ENCODE measurements around the gene IGFBP6.
"Not testable (repeated sequence)": the region's sequence is repeated elsewhere in the genome, so short reads cannot be mapped to it uniquely, and the experiment has no call there.

The IGFBP6 gene

DNA sequence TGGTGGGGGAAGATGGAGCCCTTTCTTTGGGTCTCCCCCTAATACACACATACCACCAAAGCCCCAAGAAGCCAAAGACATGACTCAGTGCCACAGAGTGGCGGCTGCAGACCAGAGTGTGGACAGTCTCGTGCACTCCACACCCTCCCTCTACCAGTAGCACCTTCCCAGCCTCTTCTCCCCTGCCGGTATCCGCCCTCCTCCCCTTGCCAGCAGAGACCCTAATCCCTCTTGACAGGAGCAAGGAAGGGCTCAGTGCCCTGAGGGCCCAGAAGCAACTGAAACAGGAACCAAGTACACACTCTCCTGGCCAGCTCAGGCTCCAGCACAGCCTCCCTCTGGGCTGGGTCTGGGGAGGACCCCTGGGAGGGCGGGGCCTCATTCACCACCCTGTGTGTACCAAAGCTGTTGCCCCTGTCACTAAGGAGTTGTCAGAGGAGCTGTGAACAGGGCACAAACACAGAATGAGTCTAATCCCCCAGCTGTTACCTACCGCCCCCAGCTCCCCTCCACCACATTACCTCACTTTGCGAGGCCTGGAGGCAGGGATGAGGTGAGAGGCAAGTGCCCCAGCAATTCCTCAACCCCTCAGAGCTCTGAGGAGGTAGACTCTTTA, 26.5 kb upstream of the IGFBP6 start:
- DNase-seq (ENCODE audit: low read depth in 3 of 3) = no peak

DNA sequence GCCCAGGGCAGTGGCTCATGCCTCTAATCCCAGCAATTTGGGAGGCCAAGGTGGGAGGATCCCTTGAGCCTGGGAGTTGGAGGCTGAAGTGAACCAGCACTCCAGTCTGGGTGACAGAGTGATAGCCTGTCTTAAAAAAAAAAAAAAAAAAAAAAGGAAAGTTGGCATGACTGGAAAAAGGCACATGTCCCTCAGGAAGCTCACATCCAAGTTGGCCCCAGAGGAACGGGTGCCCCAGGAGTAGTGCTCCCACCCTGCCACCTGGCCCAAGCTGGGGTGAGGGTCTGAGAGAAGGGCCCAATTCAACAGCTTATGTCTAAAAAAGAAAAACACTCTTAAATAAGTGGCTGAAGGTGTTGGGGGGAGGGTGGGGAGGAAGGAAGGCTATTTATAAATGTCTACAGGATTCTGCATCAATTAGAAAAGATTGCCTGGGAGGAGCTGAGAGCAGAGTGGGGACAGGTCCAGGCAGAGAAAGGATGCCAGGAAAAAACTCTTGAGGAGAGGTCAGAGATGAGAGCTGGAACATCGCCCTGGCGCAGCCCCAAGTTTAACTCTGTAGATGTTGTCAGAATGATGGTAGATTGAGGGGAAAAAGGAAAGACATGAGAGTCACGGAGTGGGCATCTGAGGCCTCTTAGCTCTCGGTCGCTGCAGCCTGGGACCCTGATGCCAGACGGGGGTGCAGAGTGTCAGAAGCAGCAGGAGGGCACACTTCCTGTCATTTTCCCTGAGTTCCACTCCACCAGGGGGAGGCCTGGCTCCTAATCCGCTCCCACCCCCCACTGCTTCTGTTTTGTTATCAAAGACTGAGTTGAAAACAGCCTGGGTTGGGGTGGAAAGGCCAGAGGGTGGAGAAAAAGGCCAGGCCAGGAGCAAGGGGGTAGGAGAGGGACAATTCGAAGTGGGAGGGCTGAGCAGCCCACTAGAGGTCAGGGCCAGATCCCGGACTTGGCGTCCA, 25.6 kb upstream of the IGFBP6 start:
- no peak for DNase-seq (ENCODE audit: low read depth in 3 of 3)

DNA sequence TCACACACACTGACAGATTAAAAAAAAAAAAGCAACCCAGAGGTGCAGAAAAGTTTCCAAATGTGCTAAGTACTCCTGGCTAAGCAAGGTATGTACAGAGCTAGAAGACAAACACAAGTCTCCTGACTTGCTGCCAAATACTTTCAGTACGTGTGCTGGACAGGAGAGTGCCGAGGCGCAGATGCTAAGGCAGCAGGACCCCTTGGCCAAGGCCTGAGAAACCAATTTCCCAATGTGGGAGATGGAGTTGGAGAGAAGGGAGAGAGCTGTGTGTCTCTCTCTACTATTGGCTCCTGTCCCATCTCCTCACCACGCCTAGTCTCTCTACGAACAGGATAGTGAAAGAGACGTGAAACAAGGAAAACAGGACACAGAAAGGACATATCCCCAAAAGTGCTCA, 23.6 kb upstream of the IGFBP6 start:
- DNase-seq (ENCODE audit: low read depth in 3 of 3) = no peak

DNA sequence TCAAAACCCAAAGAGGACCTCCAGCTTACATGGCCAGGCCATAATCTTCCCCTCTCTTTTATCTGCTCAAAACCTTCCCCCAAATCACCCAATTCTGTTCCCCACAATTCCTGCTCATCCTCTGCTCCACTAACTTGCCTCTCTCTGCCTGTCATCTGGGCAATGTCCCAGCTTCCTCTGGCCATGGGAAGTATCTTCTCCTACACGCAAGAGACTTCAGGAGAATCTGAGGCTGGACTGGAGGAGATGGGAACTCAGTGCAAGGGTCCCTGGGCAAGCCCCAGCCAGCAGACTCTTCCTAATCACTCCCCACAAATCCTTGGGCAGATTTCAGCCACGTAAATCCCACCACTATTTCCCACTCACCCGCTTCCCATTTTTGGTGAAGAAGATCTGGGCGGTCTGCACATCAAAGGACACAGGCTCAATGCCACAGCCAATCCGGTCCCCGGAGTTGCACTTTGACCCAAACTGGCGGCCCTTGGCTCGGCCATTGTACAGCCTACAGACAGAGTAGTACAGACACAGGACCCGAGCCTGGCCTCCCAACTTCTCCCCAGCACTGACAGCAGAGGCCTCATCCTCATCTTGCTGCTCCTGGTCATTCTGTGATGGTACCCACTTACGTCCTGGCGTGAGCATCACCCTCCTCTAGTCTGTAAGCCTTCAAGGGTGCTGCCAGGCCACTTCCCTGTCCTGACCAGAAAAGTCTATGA, 23.0 kb upstream of the IGFBP6 start:
- DNase-seq (ENCODE audit: low read depth in 3 of 3) = no peak

DNA sequence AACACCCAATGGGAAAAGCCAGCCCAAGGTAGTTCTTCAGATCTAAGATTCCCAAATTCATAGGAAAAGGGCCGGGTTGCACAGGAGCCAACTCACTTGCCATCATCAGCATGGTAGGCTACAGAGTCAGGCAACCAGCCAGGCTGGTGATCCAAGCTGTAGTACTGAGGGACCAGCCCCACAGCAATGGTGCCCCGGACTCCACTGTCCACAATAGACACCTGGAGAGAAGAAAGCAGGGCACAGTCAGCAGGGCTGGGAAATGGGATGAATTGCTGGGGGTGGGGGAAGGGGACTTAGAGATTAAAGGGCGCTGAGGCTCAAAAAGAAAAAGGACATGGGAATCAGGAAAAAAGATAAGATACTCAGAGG, 22.5 kb upstream of the IGFBP6 start:
- DNase-seq (ENCODE audit: low read depth in 3 of 3) = no peak

DNA sequence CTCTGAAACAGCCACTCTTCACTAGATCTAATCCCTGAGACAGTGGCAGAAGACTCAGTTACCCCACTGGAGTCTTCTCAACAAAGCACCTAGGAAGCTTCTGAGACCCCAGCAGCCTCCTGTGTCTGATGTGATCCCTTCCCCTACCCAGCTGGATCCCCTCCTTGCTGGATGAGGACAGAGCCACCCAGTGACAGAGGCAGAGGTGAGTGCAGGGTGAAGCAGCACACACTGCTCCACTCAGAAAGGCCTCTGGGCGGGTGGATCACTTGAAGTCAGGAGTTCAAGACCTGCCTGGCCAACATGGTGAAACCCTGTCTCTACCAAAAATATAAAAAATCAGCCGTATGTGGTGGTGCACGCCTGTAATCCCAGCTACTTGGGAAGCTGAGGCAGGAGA, 21.0 kb upstream of the IGFBP6 start:
- DNase-seq (ENCODE audit: low read depth in 3 of 3) = no peak

DNA sequence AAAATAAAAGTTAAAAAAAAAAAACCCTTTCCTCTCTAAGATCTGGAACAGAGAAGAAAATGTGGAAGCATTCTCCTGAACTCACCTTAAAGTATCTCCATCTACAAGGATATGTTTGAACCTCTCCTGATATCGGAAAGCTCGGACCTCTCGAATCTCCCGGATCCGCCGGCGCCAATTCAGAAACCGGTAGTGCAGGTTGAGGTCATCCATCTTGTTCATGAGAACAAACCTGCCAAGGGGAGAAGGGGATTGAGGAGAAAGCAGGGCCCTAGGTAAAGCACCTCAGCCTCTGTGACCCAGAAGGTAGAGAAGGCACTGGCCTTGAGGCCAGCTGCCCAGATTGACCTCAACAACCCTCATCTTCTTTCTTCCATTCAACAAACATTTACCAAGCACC, 20.4 kb upstream of the IGFBP6 start:
- no peak for DNase-seq (ENCODE audit: low read depth in 3 of 3)

DNA sequence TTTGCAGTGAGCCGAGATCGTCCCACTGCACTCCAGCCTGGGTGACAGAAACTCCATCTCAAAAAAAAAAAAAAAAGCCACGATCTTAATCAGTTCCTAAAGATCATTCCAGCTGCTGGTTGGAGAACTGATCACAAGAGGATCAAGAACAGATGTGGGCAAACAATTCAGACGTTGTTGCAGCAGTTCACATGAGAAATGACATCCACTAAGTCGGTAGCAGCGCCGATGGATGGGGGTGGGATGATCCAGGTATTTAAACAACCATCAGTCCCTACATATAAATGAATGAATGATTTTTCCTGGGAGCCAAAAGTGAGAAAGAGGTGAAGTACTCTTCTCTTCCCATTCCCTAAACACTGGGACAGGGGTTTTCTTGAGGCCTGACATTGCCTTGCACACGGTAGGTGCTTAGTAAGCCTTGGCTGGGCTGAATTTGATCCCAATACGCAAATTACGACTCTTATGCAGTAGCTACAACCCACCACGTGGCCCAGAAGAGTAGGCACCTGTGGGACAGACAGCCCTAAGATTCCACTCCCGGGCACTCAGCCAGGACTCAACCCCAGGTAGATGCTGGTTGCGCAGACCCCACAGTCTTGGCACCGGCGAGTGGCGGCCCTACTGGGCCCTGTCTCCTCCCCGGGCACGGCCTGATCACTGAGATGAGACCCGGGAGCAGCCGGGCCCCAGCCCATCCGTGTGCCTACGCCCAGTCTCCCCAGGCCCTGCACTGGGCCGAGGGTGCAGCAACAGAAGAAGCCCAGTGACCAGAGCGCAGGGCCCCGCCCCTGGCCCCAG, 18.8 kb upstream of the IGFBP6 start:
- DNase-seq (ENCODE audit: low read depth in 3 of 3) = no peak

DNA sequence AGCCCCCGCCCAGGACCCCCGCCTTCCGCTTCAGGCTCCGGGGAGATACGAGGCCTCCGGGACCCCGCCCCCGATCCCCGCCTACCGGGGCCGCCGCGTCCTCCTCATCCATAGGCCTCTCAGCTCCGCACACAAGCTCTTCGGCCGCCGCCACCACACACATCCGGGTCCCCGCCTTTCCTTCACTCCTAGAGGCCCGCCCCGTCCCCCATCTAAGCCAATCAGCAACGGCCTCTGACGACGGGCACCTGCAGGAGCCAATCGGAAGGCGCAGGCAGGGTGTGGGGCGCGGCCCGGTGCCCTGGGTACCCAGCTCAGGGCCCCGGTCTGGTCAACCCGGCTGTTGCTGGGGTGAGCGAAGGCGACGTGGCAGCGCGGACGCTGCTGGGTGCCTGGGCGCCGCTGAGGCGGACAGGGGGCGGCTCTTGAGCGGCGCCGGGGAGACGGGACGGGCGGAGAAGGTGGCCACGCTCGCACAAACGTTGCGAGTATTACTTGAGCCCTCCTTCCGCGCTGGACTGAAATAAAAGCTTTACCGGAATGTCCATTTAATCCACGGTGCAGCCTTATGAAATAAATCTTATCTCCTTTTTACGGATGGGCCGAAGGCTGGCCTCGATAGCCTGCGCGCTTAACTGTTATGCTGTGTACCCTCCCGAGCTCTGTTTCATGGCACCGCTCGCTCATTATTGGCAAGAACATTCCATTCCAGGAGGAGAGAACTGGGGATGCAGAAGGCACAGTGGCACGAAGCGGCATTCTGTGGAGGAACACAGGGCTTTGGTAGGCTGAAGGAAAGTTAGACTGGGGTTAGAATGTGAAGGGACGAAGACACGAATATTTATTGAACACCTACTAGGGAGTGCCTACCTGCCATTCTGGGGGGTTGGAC, 18.0 kb upstream of the IGFBP6 start, which contains the start of gene SPRYD3:
TSS of gene SPRYD3 (minus strand) at position 165 of the 892 bp plus-strand sequence. CDS start at position 108, 57 bp downstream.
- peak; percentile 89 to 96 (median 93) for DNase-seq (ENCODE audit: low read depth in 3 of 3)

DNA sequence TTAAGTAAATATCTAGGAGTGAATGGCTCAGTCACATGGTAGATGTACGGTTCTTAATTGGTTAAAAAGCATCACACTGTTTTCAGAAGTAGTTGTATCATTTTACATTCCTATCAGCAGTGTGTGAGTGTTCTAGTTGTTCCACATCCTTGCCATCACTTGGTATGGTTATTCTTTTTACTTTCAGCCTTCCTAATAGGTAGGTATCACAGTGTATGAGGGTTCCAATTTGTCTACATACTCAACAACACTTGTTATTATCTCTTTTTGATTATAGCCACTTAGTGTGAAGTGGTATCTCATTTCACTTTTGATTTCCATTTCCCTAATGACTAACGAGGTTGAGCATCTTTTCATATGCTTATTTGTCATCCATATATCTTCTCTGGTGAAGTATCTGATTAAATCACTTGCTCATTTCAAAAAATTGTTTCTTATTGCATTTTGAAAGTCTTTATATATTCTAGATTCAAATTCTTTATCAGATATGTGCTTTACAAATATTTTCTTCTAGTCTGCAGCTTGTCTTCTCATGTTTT, 14.8 kb upstream of the IGFBP6 start:
- DNase-seq (ENCODE audit: low read depth in 3 of 3) = no peak

DNA sequence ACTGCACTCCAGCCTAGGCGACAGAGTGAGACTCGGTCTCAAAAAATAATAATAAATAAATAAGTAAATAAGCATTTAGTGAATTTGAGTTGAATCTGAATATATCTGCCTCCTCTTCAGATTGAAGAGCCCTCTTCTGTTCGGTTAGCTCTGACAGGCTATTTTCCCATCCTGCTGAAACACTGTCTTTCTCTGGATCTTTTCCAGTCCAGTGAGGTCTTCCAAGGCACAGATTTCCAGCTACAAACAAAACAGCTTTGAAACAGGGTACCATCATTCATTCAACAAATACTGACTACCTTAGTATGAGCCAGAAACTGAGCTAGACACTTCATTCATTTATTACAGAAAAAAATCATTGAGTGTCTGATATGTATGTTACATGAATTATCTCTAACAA, 11.1 kb upstream of the IGFBP6 start:
- no peak for DNase-seq (ENCODE audit: low read depth in 3 of 3)

DNA sequence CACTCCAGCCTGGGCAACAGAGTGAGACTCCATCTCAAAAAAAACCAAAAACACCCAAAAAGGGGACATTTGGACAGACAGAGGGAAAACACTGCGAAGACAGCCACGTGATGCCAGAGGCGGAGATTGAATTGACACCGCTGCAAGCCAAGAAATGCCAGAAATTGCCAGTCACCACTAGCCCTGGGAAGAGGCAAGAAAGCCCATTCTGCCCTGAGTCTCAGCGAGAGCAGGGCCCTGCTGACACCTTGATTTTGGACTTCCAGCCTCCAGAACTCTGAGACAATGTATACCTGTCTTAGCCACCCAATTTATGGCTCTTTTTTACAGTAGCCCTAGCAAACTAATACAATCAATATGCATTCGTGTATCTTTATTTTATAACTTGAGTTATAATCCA, 7.4 kb upstream of the IGFBP6 start:
- DNase-seq (ENCODE audit: low read depth in 3 of 3) = no peak

DNA sequence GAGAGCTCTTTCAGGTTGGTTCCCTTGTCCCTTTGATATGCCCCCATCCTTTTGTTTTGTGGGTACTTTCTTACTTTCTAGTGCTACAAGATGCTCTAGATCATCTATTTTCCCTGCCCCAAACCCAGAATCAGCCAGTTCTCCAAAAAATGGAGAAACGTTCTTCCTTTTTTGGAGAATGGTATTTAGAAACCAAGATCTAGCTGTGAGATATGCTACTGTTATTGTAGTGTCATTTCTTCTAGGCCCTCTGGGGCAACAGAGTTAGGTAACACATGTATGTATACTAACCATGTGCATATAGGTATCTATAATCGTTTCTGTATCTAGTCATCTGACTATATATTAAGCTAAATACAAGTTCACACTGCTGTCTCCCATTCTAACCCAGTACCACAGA, 6.9 kb upstream of the IGFBP6 start:
- no peak for DNase-seq (ENCODE audit: low read depth in 3 of 3)

DNA sequence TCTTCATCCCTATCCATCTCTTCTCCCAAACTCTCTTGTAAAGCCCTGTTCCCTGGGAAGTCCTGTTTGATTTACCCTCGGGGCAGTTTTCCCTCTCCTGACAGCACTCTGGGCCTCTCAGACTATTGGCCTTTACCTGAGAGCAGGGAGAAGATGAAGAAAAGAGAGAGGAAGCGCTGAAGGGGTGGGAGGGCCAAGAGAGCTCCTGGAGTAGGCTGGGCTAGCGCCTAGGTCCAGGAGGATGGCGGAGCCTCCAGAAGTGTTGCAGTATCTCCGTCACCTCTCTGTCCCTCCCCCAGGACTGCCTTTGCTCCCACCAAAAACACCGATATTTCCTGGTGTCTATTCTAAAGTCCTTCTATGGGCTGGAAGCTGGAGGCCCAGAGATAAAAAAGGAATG, 5.7 kb upstream of the IGFBP6 start:
- no peak for DNase-seq (ENCODE audit: low read depth in 3 of 3)

DNA sequence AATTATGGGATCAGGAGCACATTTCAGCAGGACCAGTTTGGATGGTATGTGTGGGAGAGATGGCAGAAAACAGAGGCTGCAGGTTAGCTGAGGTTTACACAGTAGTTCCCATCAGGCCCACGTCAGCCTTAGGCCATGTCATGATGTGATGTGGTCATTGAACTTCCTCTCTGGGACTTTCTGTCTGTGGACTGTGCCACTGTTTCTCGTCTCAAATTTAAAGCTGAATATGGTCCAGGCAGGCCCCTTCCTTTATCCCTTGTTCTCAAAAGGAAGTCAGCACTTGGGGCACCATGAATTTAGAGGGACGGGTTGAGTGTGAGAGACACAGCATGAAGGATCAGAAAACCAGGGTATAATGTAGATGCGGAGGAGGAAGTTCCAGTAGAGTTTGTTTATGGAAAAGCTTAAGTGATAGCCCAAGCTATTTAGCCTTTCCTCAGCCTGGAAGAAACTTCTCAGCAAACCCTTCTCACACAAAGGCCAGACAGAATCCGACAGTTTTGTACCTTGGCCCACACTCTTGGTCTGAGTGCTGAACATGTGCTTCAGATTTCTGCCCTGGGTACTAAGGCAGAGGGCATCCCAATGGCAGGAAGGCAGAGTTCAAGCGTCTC, 3.6 kb upstream of the IGFBP6 start:
- DNase-seq (ENCODE audit: low read depth in 3 of 3) = no peak

DNA sequence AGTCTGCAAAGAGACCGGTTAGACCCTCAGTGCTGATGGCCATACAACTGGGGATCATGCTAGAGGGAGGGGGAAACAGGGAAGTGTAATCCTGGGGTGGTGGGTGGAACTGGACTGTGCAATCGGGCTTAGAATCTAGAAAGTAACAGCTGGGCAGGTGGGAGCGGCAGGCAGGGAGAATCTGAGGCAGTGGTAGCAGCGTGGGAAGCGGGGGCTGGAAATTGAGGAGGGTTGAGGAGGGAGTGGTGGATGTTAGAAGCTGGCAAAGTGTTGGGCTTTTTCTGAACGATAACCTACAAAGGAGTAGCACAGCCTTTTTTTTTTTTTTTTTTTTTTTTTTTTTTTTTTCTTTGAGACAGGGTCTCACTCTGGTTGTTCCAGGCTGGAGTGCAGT, 3.1 kb upstream of the IGFBP6 start:
- DNase-seq (ENCODE audit: low read depth in 3 of 3) = no peak

DNA sequence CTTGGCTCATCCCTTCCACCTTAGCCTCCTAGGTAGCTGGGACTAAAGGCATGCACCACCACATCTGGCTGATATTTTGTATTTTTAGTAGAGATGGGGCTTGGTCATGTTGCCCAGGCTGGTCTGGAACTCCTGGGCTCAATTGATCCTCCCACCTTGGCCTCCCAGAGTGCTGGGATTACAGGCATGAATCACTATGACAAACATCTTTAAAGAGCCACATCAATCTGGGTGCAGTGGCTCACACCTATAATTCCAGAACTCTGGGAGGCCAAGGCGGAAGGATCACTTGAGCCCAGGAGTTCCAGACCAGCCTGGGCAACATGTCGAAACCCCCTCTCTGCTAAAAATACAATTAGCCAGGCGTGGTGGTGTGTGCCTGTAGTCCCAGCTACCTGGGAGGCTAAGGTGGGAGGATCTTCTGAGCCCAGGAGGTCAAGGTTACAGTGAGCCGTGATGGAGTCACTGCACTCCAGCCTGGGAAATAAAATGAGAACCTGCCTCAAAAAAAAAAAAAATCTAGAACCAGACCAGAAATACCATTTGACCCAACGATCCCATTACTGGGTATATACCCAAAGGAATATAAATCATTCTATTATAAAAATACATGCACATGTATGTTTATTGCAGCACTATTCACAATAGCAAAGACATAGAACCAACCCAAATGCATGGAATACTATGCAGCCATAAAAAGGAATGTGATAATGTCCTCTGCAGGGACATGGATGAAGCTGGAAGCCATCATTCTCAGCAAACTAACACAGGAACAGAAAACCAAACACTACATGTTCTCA, 2.5 kb upstream of the IGFBP6 start:
- DNase-seq (ENCODE audit: low read depth in 3 of 3) = not testable (repeated sequence)

DNA sequence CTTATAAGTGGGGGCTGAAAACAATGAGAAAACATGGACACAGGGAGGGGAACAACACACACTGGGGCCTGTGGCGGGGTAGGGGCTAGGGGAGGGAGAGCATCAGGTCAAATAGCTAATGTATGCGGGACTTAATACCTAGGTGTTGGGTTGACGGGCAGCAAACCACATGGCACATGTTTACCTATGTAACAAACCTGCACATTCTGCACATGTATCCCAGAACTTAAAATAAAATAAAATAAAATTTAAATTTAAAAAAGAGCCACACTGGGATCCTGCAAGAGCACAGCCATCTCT, 1.9 kb upstream of the IGFBP6 start:
- not testable (repeated sequence) for DNase-seq (ENCODE audit: low read depth in 3 of 3)

DNA sequence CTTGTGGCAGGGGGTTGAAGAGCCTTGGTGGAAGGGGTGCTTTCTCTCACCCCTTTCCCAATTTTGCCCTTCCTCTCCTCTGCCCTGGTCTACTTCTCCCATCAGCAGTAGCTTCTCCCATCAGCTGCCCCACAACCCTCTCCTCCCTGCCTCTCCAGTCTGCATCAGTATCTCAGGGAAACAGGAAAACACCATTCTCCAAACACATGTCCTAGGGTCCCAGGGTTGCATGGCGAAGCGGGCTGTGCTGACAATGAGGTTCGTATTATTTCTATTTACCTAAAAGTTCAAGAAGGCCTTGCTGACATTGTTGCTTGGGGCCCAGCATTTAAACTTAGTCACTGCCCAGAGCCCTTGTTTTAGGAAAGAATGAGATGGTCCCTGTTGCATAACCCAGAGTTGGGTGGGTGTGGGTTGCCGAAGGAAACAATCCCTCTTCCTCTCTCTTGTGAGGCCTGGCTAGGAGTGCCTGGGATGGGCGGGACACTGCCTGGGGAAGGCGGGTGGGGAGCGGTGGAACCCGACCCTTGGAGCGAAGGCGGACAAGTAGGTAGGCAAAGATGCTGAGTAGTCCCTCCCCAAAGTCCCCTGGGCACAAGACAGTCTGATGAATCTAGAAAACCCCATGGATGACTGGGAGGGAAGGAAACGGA, 1.3 kb upstream of the IGFBP6 start:
- DNase-seq (ENCODE audit: low read depth in 3 of 3) = no peak
